ENCODE results near the gene GPANK1.

Gene GPANK1

DNA sequence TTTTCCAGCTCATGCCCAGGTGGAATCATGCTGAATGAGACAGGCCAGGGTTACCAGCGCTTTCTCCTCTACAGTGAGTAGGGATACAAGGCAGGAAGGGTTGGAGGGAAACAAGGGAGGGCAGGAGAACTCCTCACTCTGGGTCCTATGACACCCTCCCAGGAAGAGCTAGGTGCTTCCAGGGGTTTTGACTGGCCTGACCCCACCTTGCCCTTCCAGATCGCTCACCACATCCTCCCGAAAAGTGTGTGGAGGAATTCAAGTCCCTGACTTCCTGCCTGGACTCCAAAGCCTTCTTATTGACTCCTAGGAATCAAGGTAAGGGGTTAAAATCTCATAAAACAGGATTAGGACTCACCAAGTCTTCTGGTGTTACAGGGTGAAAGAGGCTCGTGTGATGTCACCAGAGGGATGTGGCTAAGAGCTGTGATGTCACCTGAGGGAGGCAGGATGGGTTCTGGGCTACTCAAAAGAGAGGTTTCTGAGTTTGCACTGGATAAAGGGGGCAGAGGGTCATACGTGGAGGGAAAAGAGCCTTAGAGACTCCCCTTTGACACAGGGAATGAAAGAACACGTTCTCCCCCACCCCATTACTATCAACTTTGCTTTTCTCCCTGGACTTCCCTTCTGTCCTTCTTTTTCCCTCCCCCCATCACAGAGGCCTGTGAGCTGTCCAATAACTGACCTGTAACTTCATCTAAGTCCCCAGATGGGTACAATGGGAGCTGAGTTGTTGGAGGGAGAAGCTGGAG, 7.2 kb downstream of the GPANK1 start:
- H3K27ac ChIP-seq = peak overlapping the region in 1 of 2 donors; percentile 35
- H3K4me3 ChIP-seq = no peak overlapping the region
- H3K27me3 ChIP-seq = no peaks in the 10 kb centered on the region
- peaks cover 6 to 63% (median 42%) of the 10 kb centered on the region in 4 donors for H3K4me1 ChIP-seq
- H3K9me3 ChIP-seq = no peaks in the 10 kb centered on the region
- no peak for DNase-seq
- TF ChIP-seq, protein P1, sequence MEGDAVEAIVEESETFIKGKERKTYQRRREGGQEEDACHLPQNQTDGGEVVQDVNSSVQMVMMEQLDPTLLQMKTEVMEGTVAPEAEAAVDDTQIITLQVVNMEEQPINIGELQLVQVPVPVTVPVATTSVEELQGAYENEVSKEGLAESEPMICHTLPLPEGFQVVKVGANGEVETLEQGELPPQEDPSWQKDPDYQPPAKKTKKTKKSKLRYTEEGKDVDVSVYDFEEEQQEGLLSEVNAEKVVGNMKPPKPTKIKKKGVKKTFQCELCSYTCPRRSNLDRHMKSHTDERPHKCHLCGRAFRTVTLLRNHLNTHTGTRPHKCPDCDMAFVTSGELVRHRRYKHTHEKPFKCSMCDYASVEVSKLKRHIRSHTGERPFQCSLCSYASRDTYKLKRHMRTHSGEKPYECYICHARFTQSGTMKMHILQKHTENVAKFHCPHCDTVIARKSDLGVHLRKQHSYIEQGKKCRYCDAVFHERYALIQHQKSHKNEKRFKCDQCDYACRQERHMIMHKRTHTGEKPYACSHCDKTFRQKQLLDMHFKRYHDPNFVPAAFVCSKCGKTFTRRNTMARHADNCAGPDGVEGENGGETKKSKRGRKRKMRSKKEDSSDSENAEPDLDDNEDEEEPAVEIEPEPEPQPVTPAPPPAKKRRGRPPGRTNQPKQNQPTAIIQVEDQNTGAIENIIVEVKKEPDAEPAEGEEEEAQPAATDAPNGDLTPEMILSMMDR (IDR thresholded peaks at IDR 0.05) = no peak
- intact Hi-C loops (cut with DNase I; ENCODE audit: low total_unique reads) = no loop called here
- H3K36me3 ChIP-seq = peaks cover 4 to 49% (median 22%) of the 10 kb centered on the region in 3 donors

DNA sequence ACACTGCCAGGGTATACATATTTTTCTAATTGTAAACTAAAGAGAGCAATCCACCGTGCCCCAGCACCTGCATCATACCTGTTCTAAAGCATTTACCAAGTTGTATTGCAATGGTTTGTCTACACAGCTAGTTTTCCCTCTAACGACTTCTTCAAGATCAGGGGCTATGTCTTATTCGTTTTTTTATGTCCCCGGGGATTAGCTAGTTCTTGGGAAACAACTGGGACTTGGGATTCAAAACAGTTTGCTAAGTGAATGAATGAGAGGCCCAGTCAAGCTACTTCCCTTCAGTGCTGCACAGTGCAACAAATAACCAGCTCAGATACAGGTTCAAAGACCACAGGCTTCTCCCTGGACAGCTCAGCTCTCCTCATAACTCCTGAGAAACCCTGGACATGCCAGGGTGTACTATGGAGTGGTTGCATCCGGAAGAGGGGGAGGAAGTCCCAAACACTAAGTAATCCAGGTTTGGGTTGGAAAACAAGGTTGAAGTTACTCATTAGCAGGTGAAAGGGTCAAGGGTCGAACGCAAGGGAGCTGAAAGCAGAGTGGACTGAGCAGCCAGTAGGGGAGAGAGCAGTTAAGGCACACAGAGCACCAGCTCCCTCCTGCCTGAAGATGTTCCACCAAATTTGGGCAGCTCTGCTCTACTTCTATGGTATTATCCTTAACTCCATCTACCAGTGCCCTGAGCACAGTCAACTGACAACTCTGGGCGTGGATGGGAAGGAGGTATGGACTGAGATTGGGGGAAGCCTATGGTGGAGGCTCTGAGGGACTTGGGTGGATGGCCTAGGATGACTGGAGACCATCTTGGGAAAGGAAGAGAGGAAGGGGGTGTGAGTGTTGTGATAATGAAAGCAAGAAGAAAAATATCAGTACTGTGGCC, 9.2 kb downstream of the GPANK1 start, which contains the start of gene APOM:
Gene APOM (plus strand): TSS at position 546 of the 889 bp plus-strand sequence. CDS start 73 bp downstream, at position 619.
- H3K27me3 ChIP-seq = no peaks in the 10 kb centered on the region
- TF ChIP-seq, protein P1 (IDR thresholded peaks at IDR 0.05) = no peak
- H3K4me1 ChIP-seq = peaks cover 6 to 60% (median 41%) of the 10 kb centered on the region in 4 donors
- DNase-seq = no peak
- H3K27ac ChIP-seq = no peak within 1 kb of the TSS
- peaks cover 4 to 42% (median 11%) of the 10 kb centered on the region in 3 donors for H3K36me3 ChIP-seq
- no peaks in the 10 kb centered on the region for H3K9me3 ChIP-seq
- no peak within 1 kb of the TSS for H3K4me3 ChIP-seq
- intact Hi-C loops (cut with DNase I; ENCODE audit: low total_unique reads) = no loop called here

DNA sequence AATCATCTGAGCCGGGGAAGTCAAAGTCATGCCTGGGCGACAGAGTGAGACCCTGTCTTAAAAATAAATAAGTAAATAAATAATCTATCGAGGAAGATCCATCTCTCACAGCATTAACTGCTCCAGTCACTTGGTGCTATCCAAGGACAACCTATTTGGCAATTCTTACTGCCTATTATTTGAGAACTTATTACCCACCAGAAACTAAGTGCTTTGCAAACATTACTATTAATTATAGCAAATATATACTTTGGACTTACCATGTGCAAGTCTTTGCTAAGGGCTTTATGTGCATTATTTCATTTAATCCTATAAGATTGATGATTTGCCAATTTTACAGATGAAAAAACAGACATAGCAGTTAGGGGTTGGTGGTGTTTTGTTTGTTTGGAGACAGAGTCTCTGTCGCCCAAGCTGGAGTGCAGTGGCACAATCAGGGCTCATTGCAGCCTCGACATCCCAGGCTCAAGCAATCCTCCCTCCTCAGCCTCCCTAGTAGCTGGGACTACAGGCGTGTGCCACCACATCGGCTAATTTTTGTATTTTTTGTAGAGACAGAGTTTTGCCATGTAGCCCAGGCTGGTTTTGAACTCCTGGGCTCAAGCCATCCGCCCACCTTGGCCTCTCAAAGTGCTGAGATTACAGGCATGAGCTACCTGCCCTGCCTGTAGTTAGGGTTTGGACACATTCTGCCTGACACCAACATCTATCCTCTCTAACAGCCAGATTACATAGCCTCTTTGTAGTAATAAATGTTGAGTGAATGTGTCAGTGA, 10.0 kb downstream of the GPANK1 start:
- H3K27ac ChIP-seq = no peak overlapping the region
- intact Hi-C loops (cut with DNase I; ENCODE audit: low total_unique reads) = no loop called here
- peaks cover 6 to 59% (median 42%) of the 10 kb centered on the region in 4 donors for H3K4me1 ChIP-seq
- no peaks in the 10 kb centered on the region for H3K27me3 ChIP-seq
- peaks cover 4 to 49% (median 11%) of the 10 kb centered on the region in 3 donors for H3K36me3 ChIP-seq
- no peak overlapping the region for H3K4me3 ChIP-seq
- no peaks in the 10 kb centered on the region for H3K9me3 ChIP-seq
- TF ChIP-seq, protein P1 (IDR thresholded peaks at IDR 0.05) = no peak
- DNase-seq = no peak

DNA sequence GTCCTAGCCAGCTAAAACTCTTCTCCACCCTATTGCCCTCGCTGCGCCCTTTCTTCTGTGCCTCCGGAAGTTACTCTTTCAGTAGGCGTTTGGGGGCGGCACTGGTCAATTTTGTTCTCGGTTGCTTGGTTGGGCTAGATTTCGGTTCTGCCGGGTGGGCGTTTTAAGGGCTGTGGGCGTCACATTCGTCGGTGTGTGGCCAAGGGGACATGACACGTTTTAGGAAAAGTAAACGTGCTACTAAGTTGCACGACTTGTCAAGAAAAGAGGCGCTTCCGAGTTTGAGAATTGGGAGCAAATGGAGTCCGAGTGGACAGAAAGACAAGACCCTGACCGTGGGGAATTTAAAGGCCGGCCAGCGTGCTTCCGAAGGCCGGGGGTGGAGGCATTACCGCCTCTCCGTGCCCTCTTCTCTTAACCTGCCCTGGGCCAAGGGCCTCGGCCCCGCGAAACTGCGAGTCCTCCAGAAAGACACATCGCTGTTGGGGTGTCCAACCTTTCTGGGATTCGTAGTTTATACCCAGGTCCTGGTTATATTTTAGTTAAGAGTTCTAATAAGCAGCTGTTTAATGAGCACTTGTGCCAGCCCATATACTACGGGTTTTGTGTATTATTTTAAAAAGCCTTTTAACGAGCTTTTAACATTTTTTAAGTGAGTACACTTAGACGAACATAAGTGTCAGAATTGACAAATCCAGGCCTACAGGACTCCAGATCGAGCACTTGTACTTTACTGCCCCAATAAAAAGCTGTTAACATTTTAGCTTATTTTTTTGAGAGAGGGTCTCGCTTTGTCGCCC, 11.7 kb downstream of the GPANK1 start:
- H3K4me1 ChIP-seq = peaks cover 0 to 43% (median 26%) of the 10 kb centered on the region in 4 donors

More for the DNA sequence above, 11.7 kb downstream of the GPANK1 start:
- Histone ChIP-seq H3K27me3 (no peaks in the 10 kb centered on the region), H3K4me3 (peak overlapping the region; percentile 78 to 85), H3K36me3 (peaks cover 20 to 56% (median 24%) of the 10 kb centered on the region in 3 donors), H3K27ac (peak overlapping the region; percentile 95 to 98), H3K9me3 (no peaks in the 10 kb centered on the region)
- intact Hi-C loops (cut with DNase I; ENCODE audit: low total_unique reads) = no loop called here
- peak; percentile 93 to 94 for DNase-seq
- TF ChIP-seq, protein P1 (IDR thresholded peaks at IDR 0.05) = no peak

Data from tibial artery (tissue), 4 donors.